B cell (primary cell): ENCODE data around the gene DNTTIP2. TPM values are rescaled to one million over a fixed set of nuclear protein-coding genes. Genes with fewer than 3 reads are reported as not detected.

Experiments
- ATAC-seq: fragments of 200-7000 bp; cut with Tn5 transposase; one replicate; pipeline ENCODE4 v1.10.0; 2021; ENCODE audit warnings: low read depth, mild to moderate bottlenecking, moderate number of reproducible peaks, moderate library complexity
- CTCF ChIA-PET: fragments of 350-600 bp; sonication (Branson Sonifier 250); formaldehyde crosslinking; loops from one replicate; lab custom pipeline; 2021; ENCODE audit warnings: antibody characterized with exemption, inconsistent platforms; lab: Charles Lee
- POLR2A ChIA-PET: fragments of 350-600 bp; sonication (Branson Sonifier 250); formaldehyde crosslinking; loops from one replicate; lab custom pipeline; 2021; ENCODE audit warnings: antibody characterized with exemption; lab: Charles Lee
- DNase-seq: peaks from one replicate; pipeline ENCODE4 v3.0.0; 2013
- H2AFZ ChIP-seq: 2 replicates; pipeline ENCODE4 v1.6.1; 2012; ENCODE audit warnings: mild to moderate bottlenecking, low read depth, low read length; ENCODE audit not compliant: insufficient read depth, poor library complexity, severe bottlenecking
- H3K27ac ChIP-seq, 2 donors: 1 replicate in 1 of 2; 2 replicates in 1 of 2; pipeline ENCODE4 v1.5.1; 2012 to 2013; ENCODE audit warnings: low read length in 2 of 2, mild to moderate bottlenecking in 2 of 2, moderate library complexity in 1 of 2
- H3K27me3 ChIP-seq, 4 experiments: fragments of 200-600 bp in 1 of 4; sonication (generic) in 1 of 4; replicated peaks in 1 of 4; 1 replicate in 2 of 4; 2 replicates in 2 of 4; pipeline versions ENCODE4 v1.6.1 to v1.7.0; 2013 to 2016; ENCODE audit warnings: low read length in 3 of 4, mild to moderate bottlenecking in 2 of 4, mixed read lengths in 1 of 4, moderate library complexity in 1 of 4; ENCODE audit not compliant: insufficient read depth in 4 of 4, control insufficient read depth in 3 of 4; ENCODE audit errors: control extremely low read depth in 1 of 4
- H3K36me3 ChIP-seq, 2 experiments: replicated peaks in 1 of 2; 1 replicate in 1 of 2; 2 replicates in 1 of 2; pipeline versions ENCODE4 v1.6.1 to v1.7.1; 2013; ENCODE audit warnings: low read length in 1 of 2; ENCODE audit not compliant: insufficient read depth in 2 of 2, control insufficient read depth in 1 of 2; ENCODE audit errors: control extremely low read depth in 1 of 2, extremely low read depth in 1 of 2
- H3K4me1 ChIP-seq, 2 donors: fragments of 200-600 bp in 1 of 2; sonication (generic) in 1 of 2; 1 replicate in 1 of 2; 2 replicates in 1 of 2; pipeline versions ENCODE4 v1.5.1 to v1.6.1; 2013 to 2017; ENCODE audit warnings: low read length in 2 of 2; ENCODE audit not compliant: control insufficient read depth in 2 of 2, insufficient read depth in 2 of 2
- H3K4me2 ChIP-seq: replicated peaks from 2 replicates; pipeline ENCODE3; 2012; ENCODE audit warnings: mild to moderate bottlenecking, low read depth, low read length; ENCODE audit not compliant: poor library complexity, severe bottlenecking
- H3K4me3 ChIP-seq, 5 experiments: fragments of 200-600 bp in 1 of 5; sonication (generic) in 1 of 5; 1 replicate in 3 of 5; 2 replicates in 2 of 5; pipeline versions ENCODE4 v1.5.1 to v1.7.0; 2011 to 2016; ENCODE audit warnings: low read length in 4 of 5, mild to moderate bottlenecking in 4 of 5, low read depth in 2 of 5, control low read depth in 1 of 5, moderate library complexity in 1 of 5; ENCODE audit not compliant: insufficient read depth in 1 of 5; ENCODE audit errors: control extremely low read depth in 1 of 5, extremely low read depth in 1 of 5
- H3K79me2 ChIP-seq: fragments of 200-600 bp; sonication (generic); one replicate; pipeline ENCODE4 v1.6.0; 2016; ENCODE audit warnings: low read length; ENCODE audit not compliant: control insufficient read depth, insufficient read depth
- H3K9ac ChIP-seq: fragments of 200-600 bp; sonication (generic); 2 replicates; pipeline ENCODE4 v1.6.1; 2017; ENCODE audit warnings: mild to moderate bottlenecking, low read length, moderate library complexity
- H3K9me3 ChIP-seq, 3 donors: one replicate each; pipeline versions ENCODE4 v1.6.1 to v1.7.1; 2013; ENCODE audit warnings: low read length in 2 of 3; ENCODE audit not compliant: control insufficient read depth in 2 of 3, insufficient read depth in 1 of 3; ENCODE audit errors: control extremely low read depth in 1 of 3
- H4K20me1 ChIP-seq: 2 replicates; pipeline ENCODE4 v1.6.0; 2012; ENCODE audit warnings: mild to moderate bottlenecking, low read length; ENCODE audit not compliant: insufficient read depth, control insufficient read depth, poor library complexity, severe bottlenecking
- H3K27ac Mint-ChIP-seq: one replicate; pipeline ENCODE4 v1.8.0; 2021; ENCODE audit warnings: mixed read lengths
- H3K27me3 Mint-ChIP-seq: one replicate; pipeline ENCODE4 v1.8.0; 2021; ENCODE audit warnings: mixed read lengths
- H3K4me1 Mint-ChIP-seq: one replicate; pipeline ENCODE4 v1.8.0; 2021; ENCODE audit warnings: mixed read lengths
- H3K4me3 Mint-ChIP-seq: one replicate; pipeline ENCODE4 v1.8.0; 2021; ENCODE audit warnings: mixed read lengths
- H3K9me3 Mint-ChIP-seq: one replicate; pipeline ENCODE4 v1.8.0; 2022; ENCODE audit warnings: mixed read lengths; ENCODE audit not compliant: insufficient read depth
- EZH2 ChIP-seq: IDR thresholded peaks from 2 replicates; pipeline ENCODE4 v1.6.1; 2012; ENCODE audit warnings: borderline replicate concordance, low read depth, mild to moderate bottlenecking, moderate library complexity, low read length; ENCODE audit not compliant: insufficient read depth, poor library complexity, severe bottlenecking
- WGBS: methylation state at CpG from one replicate; pipeline ENCODE4 v1.1.5; 2013; ENCODE audit warnings: missing lambda C conversion rate; ENCODE audit not compliant: insufficient coverage; 5-methylcytosine and 5-hydroxymethylcytosine counted together
- intact Hi-C: fragments of 100-400 bp; cut with micrococcal nuclease; formaldehyde crosslinking; loops from one replicate; pipeline ENCODE4 v1.10.0; 2022
- polyA plus RNA-seq: library from polyadenylated mRNA; depleted of rRNA; stranded (reverse); fragments of >200 nt; gene quantifications from 2 replicates; pipeline ENCODE4 v1.2.3, GENCODE V29; 2012
- total RNA-seq, 2 donors: library from RNA; stranded (reverse); fragments of 120-200 nt in 1 of 2; gene quantifications; 1 replicate in 1 of 2; 2 replicates in 1 of 2; pipeline versions ENCODE4 v1.2.3 to v1.2.4, GENCODE V29; 2013 to 2022
- TF ChIP-seq, protein P1 (sequence below): fragments of 200-600 bp; IDR thresholded peaks from one replicate; pipeline ENCODE4 v1.8.0; 2022; ENCODE audit warnings: antibody characterized with exemption, mild to moderate bottlenecking

Gene DNTTIP2
- total and polyA plus RNA-seq, 2 donors (not counting 1 experiment from before 2014, with no cell fraction given), result 13.6 to 62.1 TPM

GRCh38 chr1:93925206-93925605, 46.2 kb upstream of the DNTTIP2 start:
- Histone ChIP-seq H3K9me3 (peaks cover 0 to 5% (median 3%) of the 10 kb centered on the region in 3 donors), H3K79me2 (no peaks in the 10 kb centered on the region), H3K4me1 (no peaks in the 10 kb centered on the region), H3K27me3 (peaks cover 0 to 2% (median 0%) of the 10 kb centered on the region in 4 experiments), H2AFZ (no peak overlapping the region), H4K20me1 (no peaks in the 10 kb centered on the region), H3K36me3 (no peaks in the 10 kb centered on the region), H3K4me2 (no peak overlapping the region), H3K27ac (no peak overlapping the region), H3K9ac (no peak overlapping the region), H3K4me3 (no peak overlapping the region)
- Mint-ChIP-seq H3K4me1 (no peaks in the 10 kb centered on the region), H3K27ac (no peak overlapping the region), H3K9me3 (peaks cover 2% of the 10 kb centered on the region), H3K27me3 (peaks cover 40% of the 10 kb centered on the region), H3K4me3 (no peak overlapping the region)
- ChIA-PET CTCF (no interaction called here), POLR2A (no interaction called here)
- ATAC-seq (no peak), DNase-seq (no peak)
- TF ChIP-seq EZH2, result no peak
- TF ChIP-seq, protein P1, sequence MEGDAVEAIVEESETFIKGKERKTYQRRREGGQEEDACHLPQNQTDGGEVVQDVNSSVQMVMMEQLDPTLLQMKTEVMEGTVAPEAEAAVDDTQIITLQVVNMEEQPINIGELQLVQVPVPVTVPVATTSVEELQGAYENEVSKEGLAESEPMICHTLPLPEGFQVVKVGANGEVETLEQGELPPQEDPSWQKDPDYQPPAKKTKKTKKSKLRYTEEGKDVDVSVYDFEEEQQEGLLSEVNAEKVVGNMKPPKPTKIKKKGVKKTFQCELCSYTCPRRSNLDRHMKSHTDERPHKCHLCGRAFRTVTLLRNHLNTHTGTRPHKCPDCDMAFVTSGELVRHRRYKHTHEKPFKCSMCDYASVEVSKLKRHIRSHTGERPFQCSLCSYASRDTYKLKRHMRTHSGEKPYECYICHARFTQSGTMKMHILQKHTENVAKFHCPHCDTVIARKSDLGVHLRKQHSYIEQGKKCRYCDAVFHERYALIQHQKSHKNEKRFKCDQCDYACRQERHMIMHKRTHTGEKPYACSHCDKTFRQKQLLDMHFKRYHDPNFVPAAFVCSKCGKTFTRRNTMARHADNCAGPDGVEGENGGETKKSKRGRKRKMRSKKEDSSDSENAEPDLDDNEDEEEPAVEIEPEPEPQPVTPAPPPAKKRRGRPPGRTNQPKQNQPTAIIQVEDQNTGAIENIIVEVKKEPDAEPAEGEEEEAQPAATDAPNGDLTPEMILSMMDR, result no peak
- intact Hi-C loops, result no loop called here
- 100% methylated on average over 2 of the region's 3 CpGs for whole genome bisulfite sequencing

DNA sequence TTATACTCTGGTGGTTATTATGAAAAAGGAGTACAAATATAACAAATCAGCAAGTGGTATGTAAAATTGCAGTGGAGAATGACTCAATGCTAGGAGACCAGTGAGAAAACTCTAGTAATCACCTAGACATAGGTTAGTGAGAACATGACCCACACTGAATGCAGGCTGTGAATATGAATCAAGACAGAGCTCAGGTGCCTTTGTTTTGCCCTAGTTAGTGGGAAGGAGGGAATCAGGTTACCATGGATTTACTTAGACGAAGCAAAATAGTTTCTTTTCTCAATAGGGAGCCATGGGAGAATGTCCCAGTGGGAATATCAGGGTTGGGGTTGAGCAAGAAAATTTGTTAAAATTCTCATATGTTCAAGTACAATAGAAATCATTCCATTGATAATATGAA, 40.8 kb upstream of the DNTTIP2 start:
- Histone ChIP-seq H2AFZ (no peak overlapping the region), H3K9me3 (peaks cover 0 to 6% (median 0%) of the 10 kb centered on the region in 3 donors), H3K4me3 (no peak overlapping the region), H3K4me2 (no peak overlapping the region), H3K27me3 (peaks cover 0 to 5% (median 0%) of the 10 kb centered on the region in 4 experiments), H3K4me1 (no peaks in the 10 kb centered on the region), H3K27ac (no peak overlapping the region), H3K79me2 (no peaks in the 10 kb centered on the region), H3K36me3 (no peaks in the 10 kb centered on the region), H3K9ac (no peak overlapping the region), H4K20me1 (no peaks in the 10 kb centered on the region)
- no peak for DNase-seq
- no peak for TF ChIP-seq EZH2
- TF ChIP-seq, protein P1, result no peak
- ChIA-PET CTCF (no interaction called here), POLR2A (no interaction called here)
- Mint-ChIP-seq H3K27me3 (peaks cover 14% of the 10 kb centered on the region), H3K27ac (no peak overlapping the region), H3K4me3 (no peak overlapping the region), H3K9me3 (no peaks in the 10 kb centered on the region), H3K4me1 (no peaks in the 10 kb centered on the region)
- intact Hi-C loops, result no loop called here
- no CpG with 5 or more reads among the region's 1 CpG for WGBS
- no peak for ATAC-seq
